Measurements from ENCODE around the gene ALK.

Gene ALK

DNA sequence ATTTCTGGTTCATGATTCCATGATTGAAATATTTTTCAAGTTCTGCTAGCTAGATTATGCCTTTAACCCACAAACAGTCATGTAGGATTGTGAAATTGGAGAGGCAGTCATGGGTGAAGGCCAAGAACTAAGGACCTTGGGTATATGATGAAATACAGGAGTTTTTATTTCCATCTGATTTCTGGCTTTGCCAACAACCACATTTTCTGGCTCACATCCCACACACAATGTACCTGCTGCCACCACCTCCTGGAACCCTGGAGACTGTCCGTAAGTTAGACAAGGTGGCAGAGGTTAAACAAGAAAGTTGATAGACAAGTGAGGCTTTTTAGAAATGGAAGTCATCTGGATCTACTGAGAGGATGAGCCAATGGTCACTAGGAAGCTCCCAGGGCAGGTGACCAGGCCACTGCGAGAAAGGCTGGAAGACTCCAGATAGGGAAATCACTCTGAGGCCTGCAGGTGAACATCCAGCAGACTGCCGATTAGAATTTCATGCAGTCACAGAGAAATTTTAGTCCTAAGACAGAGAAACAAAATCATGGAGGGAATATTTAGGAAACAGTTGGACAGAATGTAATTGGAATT lies 402.0 kb downstream of the ALK start:
- TF ChIP-seq, protein P1, sequence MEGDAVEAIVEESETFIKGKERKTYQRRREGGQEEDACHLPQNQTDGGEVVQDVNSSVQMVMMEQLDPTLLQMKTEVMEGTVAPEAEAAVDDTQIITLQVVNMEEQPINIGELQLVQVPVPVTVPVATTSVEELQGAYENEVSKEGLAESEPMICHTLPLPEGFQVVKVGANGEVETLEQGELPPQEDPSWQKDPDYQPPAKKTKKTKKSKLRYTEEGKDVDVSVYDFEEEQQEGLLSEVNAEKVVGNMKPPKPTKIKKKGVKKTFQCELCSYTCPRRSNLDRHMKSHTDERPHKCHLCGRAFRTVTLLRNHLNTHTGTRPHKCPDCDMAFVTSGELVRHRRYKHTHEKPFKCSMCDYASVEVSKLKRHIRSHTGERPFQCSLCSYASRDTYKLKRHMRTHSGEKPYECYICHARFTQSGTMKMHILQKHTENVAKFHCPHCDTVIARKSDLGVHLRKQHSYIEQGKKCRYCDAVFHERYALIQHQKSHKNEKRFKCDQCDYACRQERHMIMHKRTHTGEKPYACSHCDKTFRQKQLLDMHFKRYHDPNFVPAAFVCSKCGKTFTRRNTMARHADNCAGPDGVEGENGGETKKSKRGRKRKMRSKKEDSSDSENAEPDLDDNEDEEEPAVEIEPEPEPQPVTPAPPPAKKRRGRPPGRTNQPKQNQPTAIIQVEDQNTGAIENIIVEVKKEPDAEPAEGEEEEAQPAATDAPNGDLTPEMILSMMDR (IDR thresholded peaks at IDR 0.05; ENCODE audit: low read length), result no peak
- TF ChIP-seq EZH2 (IDR thresholded peaks at IDR 0.05; ENCODE audit: borderline replicate concordance, low read length), result no peak
- Histone ChIP-seq H3K9ac (ENCODE audit: low read length) (no peak overlapping the region), H3K4me2 (ENCODE audit: low read length) (no peak overlapping the region), H4K20me1 (ENCODE audit: insufficient read depth, low read length) (no peaks in the 10 kb centered on the region), H3K4me3 (ENCODE audit: low read depth, low read length, poor library complexity, severe bottlenecking) (no peak overlapping the region), H3K4me1 (ENCODE audit: insufficient read depth, low read length, severe bottlenecking) (no peaks in the 10 kb centered on the region), H3K79me2 (ENCODE audit: insufficient read depth, low read length) (no peaks in the 10 kb centered on the region), H3K36me3 (ENCODE audit: insufficient read depth, low read length) (no peaks in the 10 kb centered on the region), H2AFZ (ENCODE audit: low read length) (no peak overlapping the region), H3F3A (ENCODE audit: insufficient read depth, low read length) (no peaks in the 10 kb centered on the region), H3K27me3 (ENCODE audit: insufficient read depth, low read length) (no peaks in the 10 kb centered on the region), H3K9me2 (ENCODE audit: low read depth, low read length) (no peaks in the 10 kb centered on the region), H3K9me3 (ENCODE audit: low read length) (no peaks in the 10 kb centered on the region), H3K27ac (ENCODE audit: low read depth, low read length, poor library complexity, severe bottlenecking) (no peak overlapping the region)

DNA sequence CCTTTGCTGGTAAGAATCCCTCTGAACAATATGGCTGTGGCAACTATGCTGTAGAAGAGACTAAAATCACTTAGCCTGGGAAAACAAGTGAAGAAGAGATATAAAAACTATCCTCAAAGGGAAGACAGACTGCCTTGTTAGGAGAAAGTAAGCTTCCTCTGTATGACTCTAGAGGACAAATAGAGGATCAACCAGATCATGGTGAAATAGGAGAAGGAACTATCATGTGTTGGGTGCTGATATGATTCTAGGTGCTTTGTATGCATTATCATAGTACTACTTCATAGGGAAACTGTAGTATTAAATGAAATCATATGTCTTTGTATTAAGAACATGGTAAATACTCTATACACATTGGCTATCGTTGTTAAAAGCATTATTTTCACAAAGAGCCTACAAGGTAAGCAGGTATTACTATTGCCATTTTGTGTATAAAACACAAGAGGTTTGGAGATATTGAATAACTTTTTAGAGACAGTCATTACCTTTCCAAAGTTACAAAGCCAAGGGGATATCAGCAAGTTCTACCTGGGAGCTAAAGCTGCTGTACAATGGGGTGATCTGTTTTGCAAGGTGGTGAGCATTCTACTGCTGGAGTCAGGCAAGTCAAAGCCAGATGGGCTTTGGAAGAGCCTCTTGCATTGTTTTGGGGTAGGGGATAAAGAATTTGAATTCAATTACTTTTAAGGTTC lies 402.6 kb downstream of the ALK start:
- Histone ChIP-seq H3F3A (ENCODE audit: insufficient read depth, low read length) (no peaks in the 10 kb centered on the region), H3K79me2 (ENCODE audit: insufficient read depth, low read length) (no peaks in the 10 kb centered on the region), H3K9ac (ENCODE audit: low read length) (no peak overlapping the region), H3K4me2 (ENCODE audit: low read length) (no peak overlapping the region), H3K4me1 (ENCODE audit: insufficient read depth, low read length, severe bottlenecking) (no peaks in the 10 kb centered on the region), H3K9me3 (ENCODE audit: low read length) (no peaks in the 10 kb centered on the region), H3K4me3 (ENCODE audit: low read depth, low read length, poor library complexity, severe bottlenecking) (no peak overlapping the region), H2AFZ (ENCODE audit: low read length) (no peak overlapping the region), H3K9me2 (ENCODE audit: low read depth, low read length) (no peaks in the 10 kb centered on the region), H4K20me1 (ENCODE audit: insufficient read depth, low read length) (no peaks in the 10 kb centered on the region), H3K27me3 (ENCODE audit: insufficient read depth, low read length) (no peaks in the 10 kb centered on the region), H3K27ac (ENCODE audit: low read depth, low read length, poor library complexity, severe bottlenecking) (no peak overlapping the region), H3K36me3 (ENCODE audit: insufficient read depth, low read length) (no peaks in the 10 kb centered on the region)
- TF ChIP-seq, protein P1 (IDR thresholded peaks at IDR 0.05; ENCODE audit: low read length), result no peak
- TF ChIP-seq EZH2 (IDR thresholded peaks at IDR 0.05; ENCODE audit: borderline replicate concordance, low read length), result no peak

DNA sequence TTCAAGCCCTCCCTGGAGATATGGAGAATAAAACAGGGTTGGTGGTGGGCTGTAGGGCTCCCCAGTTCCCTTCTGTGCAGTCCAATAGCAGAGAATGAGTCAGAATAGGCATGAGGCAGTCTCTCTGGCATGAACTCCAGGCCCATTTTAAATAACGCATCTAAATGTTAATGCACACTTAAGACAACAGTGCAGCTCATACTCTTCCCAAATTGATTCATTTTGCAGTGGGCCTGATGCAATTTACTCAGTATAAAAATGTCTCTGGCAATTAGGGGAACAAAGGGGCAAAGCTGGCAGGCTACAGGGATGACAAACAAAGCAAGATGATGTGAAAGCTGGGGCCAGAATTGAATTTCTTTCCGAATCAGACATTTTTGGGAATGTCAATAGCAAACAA lies 403.4 kb downstream of the ALK start:
- Histone ChIP-seq H3K27me3 (ENCODE audit: insufficient read depth, low read length) (no peaks in the 10 kb centered on the region), H3K4me3 (ENCODE audit: low read depth, low read length, poor library complexity, severe bottlenecking) (no peak overlapping the region), H3K4me1 (ENCODE audit: insufficient read depth, low read length, severe bottlenecking) (no peaks in the 10 kb centered on the region), H3K79me2 (ENCODE audit: insufficient read depth, low read length) (no peaks in the 10 kb centered on the region), H3F3A (ENCODE audit: insufficient read depth, low read length) (no peaks in the 10 kb centered on the region), H3K27ac (ENCODE audit: low read depth, low read length, poor library complexity, severe bottlenecking) (no peak overlapping the region), H4K20me1 (ENCODE audit: insufficient read depth, low read length) (no peaks in the 10 kb centered on the region), H3K9ac (ENCODE audit: low read length) (no peak overlapping the region), H3K36me3 (ENCODE audit: insufficient read depth, low read length) (no peaks in the 10 kb centered on the region), H3K9me2 (ENCODE audit: low read depth, low read length) (no peaks in the 10 kb centered on the region), H2AFZ (ENCODE audit: low read length) (no peak overlapping the region), H3K9me3 (ENCODE audit: low read length) (no peaks in the 10 kb centered on the region), H3K4me2 (ENCODE audit: low read length) (no peak overlapping the region)
- TF ChIP-seq, protein P1 (IDR thresholded peaks at IDR 0.05; ENCODE audit: low read length), result no peak
- TF ChIP-seq EZH2 (IDR thresholded peaks at IDR 0.05; ENCODE audit: borderline replicate concordance, low read length), result no peak
